ENCODE results near the gene GLB1L2. TPM values are rescaled to one million over a fixed set of nuclear protein-coding genes. Genes with fewer than 3 reads are reported as not detected.

The GLB1L2 gene
- total RNA-seq, 3 donors from 2014 or later (not counting 1 experiment from before 2014, with no cell fraction given): 0.57 to 3.3 (median 0.61) TPM

- no peak for ATAC-seq
Observed at GRCh38 chr11:134287561-134287960, 44.2 kb upstream of the GLB1L2 start.

GRCh38 chr11:134288486-134288885, 43.3 kb upstream of the GLB1L2 start:
- no peaks in the 10 kb centered on the region for H3K9me3 ChIP-seq (ENCODE audit: control insufficient read depth, insufficient read depth, low read length)
- WGBS (ENCODE audit: insufficient coverage): 93% methylated on average over 13 of the region's 13 CpGs
- H3K4me3 ChIP-seq (ENCODE audit: low read length): no peak overlapping the region
- no peaks in the 10 kb centered on the region for H3K27me3 ChIP-seq (ENCODE audit: control insufficient read depth, insufficient read depth, low read length)
- H3K36me3 ChIP-seq (ENCODE audit: control insufficient read depth, insufficient read depth, low read length): no peaks in the 10 kb centered on the region
- Mint-ChIP-seq H3K27me3 (ENCODE audit: low read depth in 2 of 2) (peaks cover 12 to 23% of the 10 kb centered on the region in 2 donors), H3K27ac (no peak overlapping the region), H3K9me3 (no peaks in the 10 kb centered on the region), H3K4me3 (no peak overlapping the region), H3K36me3 (no peaks in the 10 kb centered on the region), H3K4me1 (no peaks in the 10 kb centered on the region)
- no peaks in the 10 kb centered on the region for H3K4me1 ChIP-seq (ENCODE audit: control insufficient read depth, insufficient read depth, low read length)
- TF ChIP-seq CTCF (IDR thresholded peaks at IDR 0.05): no peak
- no peak overlapping the region for H3K27ac ChIP-seq (ENCODE audit: low read length)
- DNase-seq (no peak), ATAC-seq (no peak)
- intact Hi-C loops (cut with micrococcal nuclease): no loop called here

More at GRCh38 chr11:134287561-134287960, 44.2 kb upstream of the GLB1L2 start:
- Histone ChIP-seq H3K4me3 (ENCODE audit: low read length) (no peak overlapping the region), H3K27me3 (ENCODE audit: control insufficient read depth, insufficient read depth, low read length) (no peaks in the 10 kb centered on the region), H3K9me3 (ENCODE audit: control insufficient read depth, insufficient read depth, low read length) (no peaks in the 10 kb centered on the region), H3K27ac (ENCODE audit: low read length) (no peak overlapping the region), H3K4me1 (ENCODE audit: control insufficient read depth, insufficient read depth, low read length) (no peaks in the 10 kb centered on the region), H3K36me3 (ENCODE audit: control insufficient read depth, insufficient read depth, low read length) (no peaks in the 10 kb centered on the region)
- Mint-ChIP-seq H3K27me3 (ENCODE audit: low read depth in 2 of 2) (peaks cover 13 to 23% of the 10 kb centered on the region in 2 donors), H3K9me3 (no peaks in the 10 kb centered on the region), H3K27ac (no peak overlapping the region), H3K4me1 (no peaks in the 10 kb centered on the region), H3K4me3 (no peak overlapping the region), H3K36me3 (no peaks in the 10 kb centered on the region)
- intact Hi-C loops (cut with micrococcal nuclease): no loop called here
- no peak for TF ChIP-seq CTCF (IDR thresholded peaks at IDR 0.05)
- no peak for DNase-seq
- 93% methylated on average over 12 of the region's 12 CpGs for WGBS (ENCODE audit: insufficient coverage)

- H3K9me3 ChIP-seq (ENCODE audit: control insufficient read depth, insufficient read depth, low read length): no peaks in the 10 kb centered on the region
- DNase-seq (no peak), ATAC-seq (no peak)
- Mint-ChIP-seq H3K36me3 (no peaks in the 10 kb centered on the region), H3K4me3 (no peak overlapping the region), H3K27ac (no peak overlapping the region), H3K4me1 (no peaks in the 10 kb centered on the region), H3K9me3 (no peaks in the 10 kb centered on the region), H3K27me3 (ENCODE audit: low read depth in 2 of 2) (peaks cover 7 to 18% of the 10 kb centered on the region in 2 donors)
- H3K27ac ChIP-seq (ENCODE audit: low read length): no peak overlapping the region
- no peaks in the 10 kb centered on the region for H3K36me3 ChIP-seq (ENCODE audit: control insufficient read depth, insufficient read depth, low read length)
- intact Hi-C loops (cut with micrococcal nuclease): no loop called here
- 83% methylated on average over 4 of the region's 4 CpGs for WGBS (ENCODE audit: insufficient coverage)
- H3K27me3 ChIP-seq (ENCODE audit: control insufficient read depth, insufficient read depth, low read length): no peaks in the 10 kb centered on the region
- no peaks in the 10 kb centered on the region for H3K4me1 ChIP-seq (ENCODE audit: control insufficient read depth, insufficient read depth, low read length)
- no peak overlapping the region for H3K4me3 ChIP-seq (ENCODE audit: low read length)
- no peak for TF ChIP-seq CTCF (IDR thresholded peaks at IDR 0.05)
Observed at GRCh38 chr11:134289167-134289566, 42.6 kb upstream of the GLB1L2 start.

- H3K4me3 ChIP-seq (ENCODE audit: low read length): no peak overlapping the region
- Mint-ChIP-seq H3K27ac (no peak overlapping the region), H3K36me3 (no peaks in the 10 kb centered on the region), H3K27me3 (ENCODE audit: low read depth in 2 of 2) (peaks cover 6 to 23% of the 10 kb centered on the region in 2 donors), H3K4me1 (no peaks in the 10 kb centered on the region), H3K9me3 (no peaks in the 10 kb centered on the region), H3K4me3 (no peak overlapping the region)
- H3K27ac ChIP-seq (ENCODE audit: low read length): no peak overlapping the region
- ATAC-seq (no peak), DNase-seq (no peak)
- no peaks in the 10 kb centered on the region for H3K9me3 ChIP-seq (ENCODE audit: control insufficient read depth, insufficient read depth, low read length)
- intact Hi-C loops (cut with micrococcal nuclease): no loop called here
- H3K36me3 ChIP-seq (ENCODE audit: control insufficient read depth, insufficient read depth, low read length): no peaks in the 10 kb centered on the region
- H3K27me3 ChIP-seq (ENCODE audit: control insufficient read depth, insufficient read depth, low read length): no peaks in the 10 kb centered on the region
- 70% methylated on average over 12 of the region's 12 CpGs for WGBS (ENCODE audit: insufficient coverage)
- TF ChIP-seq CTCF (IDR thresholded peaks at IDR 0.05): no peak
- H3K4me1 ChIP-seq (ENCODE audit: control insufficient read depth, insufficient read depth, low read length): no peaks in the 10 kb centered on the region
Observed at GRCh38 chr11:134289789-134290188, 42.0 kb upstream of the GLB1L2 start.

All from natural killer cell (primary cell).